Left lobe of liver (tissue), 2 donors: ENCODE results near the gene TTPAL. TPM values are rescaled to one million over a fixed set of nuclear protein-coding genes. Genes with fewer than 3 reads are reported as not detected.

Experiments
- ATAC-seq: fragments of 200-7000 bp; cut with Tn5 transposase; one replicate; pipeline ENCODE4 v1.9.1; 2020; ENCODE audit warnings: mild to moderate bottlenecking, moderate library complexity
- DNase-seq: peaks from one replicate; pipeline ENCODE4 v3.0.0-alpha.2; 2020; ENCODE audit warnings: low spot score
- total RNA-seq: library from RNA; stranded (reverse); gene quantifications from one replicate; pipeline ENCODE4 v1.2.1, GENCODE V29; 2021
- donor health status: DM: no; HTN: no; CAD: no; lungs with moderate emphysema.
- donor health status: DM: no; HTN: yes; CAD: no.

Gene TTPAL
- total RNA-seq, 1 donor from 2014 or later = 95.0 TPM

DNA sequence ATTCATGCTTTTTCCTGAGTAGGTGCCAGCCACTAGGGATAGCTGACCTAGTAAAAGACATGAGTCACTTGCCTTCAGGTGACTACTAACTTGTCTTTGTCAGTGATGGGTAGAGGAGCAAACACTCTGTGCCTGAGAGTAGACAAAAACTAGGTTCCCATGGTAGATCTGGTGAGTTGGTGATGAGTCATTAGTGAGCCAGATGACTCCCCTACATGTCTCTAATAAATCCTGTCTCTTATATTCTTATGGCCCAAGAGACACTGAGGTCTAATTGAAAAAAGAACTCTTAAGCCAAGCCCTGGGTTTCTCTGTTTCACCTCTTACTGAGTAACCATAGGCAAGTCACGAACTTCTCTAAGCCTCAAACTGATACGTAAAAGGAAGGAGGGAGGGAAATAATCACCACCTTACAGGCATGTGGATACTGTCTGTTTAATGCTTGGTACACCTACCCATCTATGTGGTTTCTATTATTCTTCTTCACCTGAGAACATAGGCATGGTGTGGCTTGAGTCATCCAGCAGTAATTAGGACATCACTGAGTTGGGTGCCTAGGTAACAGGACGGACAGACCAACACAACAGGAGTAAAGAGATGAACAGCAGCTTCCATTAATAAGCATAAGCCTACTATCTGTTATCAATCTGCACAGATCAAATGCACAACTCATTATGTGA, 20.3 kb downstream of the TTPAL start:
- DNase-seq (no peak), ATAC-seq (peak; percentile 23)

GRCh38 chr20:44496976-44497375, 21.3 kb downstream of the TTPAL start:
- DNase-seq (no peak), ATAC-seq (no peak)

- no peak for ATAC-seq
Observed at GRCh38 chr20:44497761-44498160, 22.1 kb downstream of the TTPAL start.

DNA sequence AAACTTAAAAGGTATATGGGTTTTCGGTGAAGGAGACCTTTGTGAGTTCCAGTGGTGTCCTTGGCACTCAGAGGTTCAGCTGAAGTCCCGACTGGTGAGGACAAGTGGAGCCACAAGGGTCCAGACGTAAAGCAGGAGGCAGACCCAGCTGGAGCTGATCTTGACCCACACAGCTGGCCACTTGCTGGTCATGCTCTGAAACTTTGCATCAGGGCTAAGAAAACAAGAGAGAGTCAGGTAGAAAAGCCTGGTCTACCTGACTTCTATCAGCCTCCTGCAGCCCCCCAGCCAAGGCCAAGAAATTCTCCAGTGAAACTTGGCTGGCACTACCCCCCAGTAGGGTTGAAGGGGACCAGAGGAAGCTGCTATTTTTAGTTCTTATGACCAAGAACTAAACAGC, 24.5 kb downstream of the TTPAL start:
- DNase-seq (no peak), ATAC-seq (no peak)

More at GRCh38 chr20:44497761-44498160, 22.1 kb downstream of the TTPAL start:
- DNase-seq = no peak

DNA sequence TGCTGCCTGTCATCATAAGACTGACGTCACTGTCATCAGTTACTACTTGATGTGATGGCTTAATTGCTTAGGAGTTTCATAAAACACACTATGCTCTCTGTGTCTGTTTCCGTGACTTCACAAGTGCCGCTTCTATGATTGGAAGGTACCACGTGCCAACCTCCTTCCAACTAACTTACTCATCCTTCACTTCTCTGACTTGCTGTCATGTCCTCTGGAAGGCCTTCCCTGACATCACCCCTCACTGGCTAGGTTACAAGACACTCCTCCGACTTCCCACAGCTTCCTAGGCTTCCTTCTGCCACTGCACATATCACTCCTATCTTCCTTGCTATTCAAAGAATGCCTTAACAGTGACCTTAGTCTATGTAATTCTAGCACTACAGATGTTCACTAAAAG, 25.8 kb downstream of the TTPAL start:
- ATAC-seq (no peak), DNase-seq (no peak)

GRCh38 chr20:44502968-44503367, 27.3 kb downstream of the TTPAL start:
- ATAC-seq (no peak), DNase-seq (no peak)

- no peak for ATAC-seq
- no peak for DNase-seq
Observed at GRCh38 chr20:44504402-44505307, 29.0 kb downstream of the TTPAL start.

- no peak for ATAC-seq
- no peak for DNase-seq
Observed at GRCh38 chr20:44509762-44510161, 34.1 kb downstream of the TTPAL start.

- DNase-seq = no peak
- no peak for ATAC-seq
Observed at GRCh38 chr20:44513871-44514270, 38.2 kb downstream of the TTPAL start.

DNA sequence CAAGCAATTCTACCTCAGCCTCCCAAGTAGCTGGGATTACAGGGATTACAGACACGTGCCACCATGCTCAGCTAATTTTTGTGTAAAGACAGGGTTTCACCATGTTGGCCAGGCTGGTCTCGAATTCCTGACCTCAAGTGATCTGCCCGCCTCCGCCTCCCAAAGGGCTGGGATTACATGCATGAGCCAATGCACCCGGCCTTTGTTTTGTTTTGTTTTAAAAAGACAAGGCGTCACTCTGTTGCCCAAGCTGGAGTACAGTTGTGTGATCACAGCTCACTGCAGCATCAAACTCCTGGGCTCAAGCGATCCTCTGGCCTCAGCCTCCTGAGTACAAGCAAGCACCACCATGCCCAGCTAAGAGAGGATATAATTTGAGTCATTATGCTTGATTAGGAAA, 40.8 kb downstream of the TTPAL start:
- ATAC-seq (peak; percentile 42), DNase-seq (no peak)

DNA sequence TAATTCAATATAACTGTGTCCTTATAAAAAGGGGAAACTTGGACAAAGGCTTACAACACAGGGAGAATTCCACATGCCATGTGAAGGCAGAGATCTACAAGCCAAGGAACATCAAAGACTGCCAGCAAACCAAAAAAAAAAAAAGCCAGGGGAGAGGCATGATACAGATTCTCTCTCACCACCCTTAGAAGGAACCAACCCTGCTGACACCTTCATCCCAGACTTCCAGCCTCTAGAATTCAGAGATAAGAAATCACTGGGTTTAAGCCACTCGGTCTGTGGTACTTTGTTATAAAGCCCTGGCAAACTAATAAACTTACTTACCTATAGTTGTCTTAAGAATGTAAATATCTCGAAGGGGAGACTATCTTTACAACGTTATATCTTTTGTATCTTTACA, 41.8 kb downstream of the TTPAL start:
- DNase-seq (no peak), ATAC-seq (no peak)

DNA sequence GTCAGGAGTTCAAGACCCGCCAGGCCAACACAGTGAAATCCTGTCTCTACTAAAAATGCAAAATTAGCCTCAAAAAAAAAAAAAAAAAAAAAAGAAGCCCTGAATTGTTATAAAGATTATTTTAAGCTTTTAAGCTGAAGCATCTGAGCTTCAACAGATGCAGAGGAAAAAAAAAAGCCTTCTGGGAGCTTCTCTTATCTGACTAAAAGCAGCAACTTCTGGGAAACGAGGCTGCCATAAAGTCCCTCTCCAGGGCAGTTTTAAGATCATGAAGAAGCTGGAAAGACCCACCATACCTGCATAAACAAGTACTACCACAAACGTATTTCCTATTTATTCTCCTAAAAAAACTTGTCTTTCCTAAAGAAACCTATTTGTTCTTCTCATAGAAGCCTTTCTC, 42.6 kb downstream of the TTPAL start:
- no peak for ATAC-seq
- no peak for DNase-seq

DNA sequence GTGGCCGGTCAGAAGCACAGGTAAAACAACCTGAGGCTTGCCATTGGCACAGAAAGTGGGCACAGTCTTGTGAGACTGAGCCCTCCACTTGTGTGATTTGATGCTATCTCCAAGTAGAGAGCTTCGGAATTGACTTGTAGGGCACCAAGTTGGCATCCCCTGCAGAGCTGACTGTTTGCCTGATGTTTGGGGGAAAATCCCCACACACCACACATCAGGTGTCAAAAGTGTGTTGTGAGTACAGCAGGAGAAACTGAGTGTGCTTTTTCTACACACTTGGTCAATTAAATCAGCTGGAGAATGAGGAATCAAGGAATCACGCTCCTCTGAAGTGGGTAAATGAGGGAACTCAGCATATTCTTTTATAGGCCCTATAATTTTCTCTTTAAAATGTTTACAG, 45.2 kb downstream of the TTPAL start:
- no peak for ATAC-seq

GRCh38 chr20:44521484-44522481, 46.1 kb downstream of the TTPAL start, which contains the start of gene SERINC3:
Gene SERINC3, minus strand, starts transcription at chr20:44522070. Its CDS starts 119 bp downstream, at chr20:44521951.
- DNase-seq = peak; percentile 97
- peak; percentile 98 for ATAC-seq

More for the DNA sequence above, 45.2 kb downstream of the TTPAL start:
- no peak for DNase-seq

DNA sequence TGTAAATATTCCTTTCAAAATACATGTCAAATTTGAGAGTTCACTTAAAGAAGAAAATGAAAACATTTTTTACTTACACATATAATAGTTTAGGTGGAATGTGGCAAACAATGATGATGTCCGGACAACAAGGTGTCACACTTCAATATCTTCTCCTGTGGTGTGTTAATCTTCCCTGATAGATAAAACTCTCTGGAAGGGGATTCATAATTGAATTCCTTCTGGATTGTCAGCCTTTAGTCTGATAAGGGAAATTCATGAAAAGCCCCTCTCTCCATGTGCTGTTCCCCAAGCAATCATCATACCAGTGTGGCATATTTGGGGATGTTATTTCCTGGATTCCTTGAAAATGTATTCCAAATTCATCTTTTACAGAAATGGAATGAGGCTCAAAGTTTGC, 47.2 kb downstream of the TTPAL start:
- no peak for DNase-seq
- no peak for ATAC-seq

DNA sequence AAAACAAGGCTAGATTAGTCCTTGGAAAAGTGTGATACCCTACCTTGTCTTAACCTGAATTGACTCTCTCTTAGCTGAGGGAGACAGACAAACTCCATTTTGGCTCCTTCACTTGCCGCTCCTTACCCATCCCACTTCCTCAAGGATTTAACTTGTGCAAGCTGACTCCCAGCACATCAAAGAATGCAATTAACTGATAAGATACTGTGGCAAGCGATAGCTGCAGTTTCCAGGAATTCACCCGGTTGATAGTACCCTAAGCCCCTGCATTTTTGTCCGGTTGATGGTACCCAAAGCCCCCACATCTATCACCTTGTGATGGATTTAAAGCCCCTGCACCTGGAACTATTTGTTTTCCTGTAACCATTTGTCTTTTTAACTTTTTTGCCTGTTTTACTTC, 48.1 kb downstream of the TTPAL start:
- DNase-seq = no peak
- ATAC-seq = no peak

DNA sequence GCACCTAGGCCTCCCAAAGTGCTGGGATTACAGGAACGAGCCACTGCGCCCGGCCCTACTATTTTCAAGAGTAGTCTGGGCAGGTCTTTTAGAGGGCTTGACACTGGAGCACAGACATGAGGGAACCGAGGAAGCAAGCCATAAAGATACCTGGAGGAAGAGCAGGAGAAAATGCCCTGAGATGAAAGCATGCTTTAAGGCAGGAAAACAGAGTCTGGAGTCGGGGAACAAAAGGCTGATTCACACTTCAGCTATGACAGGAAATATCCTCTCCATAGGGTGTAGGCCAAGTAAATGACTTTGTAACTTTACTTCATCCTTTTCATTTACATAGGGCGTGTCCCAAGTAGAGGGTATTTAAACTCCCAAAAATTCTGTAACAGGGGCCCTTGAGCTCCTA, 50.5 kb downstream of the TTPAL start:
- ATAC-seq = no peak

GRCh38 chr20:44527716-44528199, 52.1 kb downstream of the TTPAL start:
- DNase-seq (no peak), ATAC-seq (no peak)

More for the DNA sequence above, 50.5 kb downstream of the TTPAL start:
- no peak for DNase-seq

DNA sequence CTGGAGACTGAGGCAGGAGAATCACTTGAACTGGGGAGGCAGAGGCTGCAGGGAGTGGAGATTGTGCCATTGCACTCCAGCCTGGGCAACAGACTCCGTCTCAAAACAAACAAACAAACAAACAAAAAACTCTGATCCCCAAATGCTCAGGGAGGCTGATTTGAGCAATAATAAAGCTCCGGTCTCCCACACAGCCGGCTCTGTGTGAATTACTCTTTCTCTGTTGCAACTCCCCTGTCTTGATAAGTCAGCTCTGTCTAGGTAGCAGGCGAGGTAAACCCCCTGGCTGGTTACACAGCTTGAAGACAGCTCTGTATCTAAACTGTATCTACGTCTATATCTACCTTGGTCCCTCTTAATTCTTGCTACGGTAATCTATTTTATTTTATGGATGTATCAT, 52.6 kb downstream of the TTPAL start:
- ATAC-seq = no peak
- no peak for DNase-seq

GRCh38 chr20:44532259-44532980, 56.7 kb downstream of the TTPAL start:
- ATAC-seq (peak; percentile 39), DNase-seq (no peak)
